Epithelial cell of umbilical artery (primary cell): ENCODE results near the gene VGF. TPM values are rescaled to one million over a fixed set of nuclear protein-coding genes. Genes with fewer than 3 reads are reported as not detected.

ENCODE experiments used
- total RNA-seq: library from RNA; depleted of rRNA; stranded (reverse); fragments of >200 nt; gene quantifications from 2 replicates; pipeline ENCODE4 v1.2.3, GENCODE V29; 2014

VGF gene
- 0.32 and 1.1 TPM in 2 replicates for total RNA-seq

GRCh38 chr7:101165075-101165957 is at the start of gene VGF:
Gene VGF, minus strand, starts transcription at chr7:101165569. Its CDS starts 726 bp downstream, at chr7:101164843.

GRCh38 chr7:101200862-101201599 is 35.7 kb upstream of the VGF start, which contains the start of gene MOGAT3:
Gene MOGAT3, minus strand, starts transcription at chr7:101201036. Its CDS starts 182 bp downstream, at chr7:101200854.

GRCh38 chr7:101180130-101180755 is 14.9 kb upstream of the VGF start, which contains the start of gene NAT16:
Gene NAT16, minus strand, starts transcription at chr7:101180293. Its CDS starts 5,486 bp downstream, at chr7:101174807.

DNA sequence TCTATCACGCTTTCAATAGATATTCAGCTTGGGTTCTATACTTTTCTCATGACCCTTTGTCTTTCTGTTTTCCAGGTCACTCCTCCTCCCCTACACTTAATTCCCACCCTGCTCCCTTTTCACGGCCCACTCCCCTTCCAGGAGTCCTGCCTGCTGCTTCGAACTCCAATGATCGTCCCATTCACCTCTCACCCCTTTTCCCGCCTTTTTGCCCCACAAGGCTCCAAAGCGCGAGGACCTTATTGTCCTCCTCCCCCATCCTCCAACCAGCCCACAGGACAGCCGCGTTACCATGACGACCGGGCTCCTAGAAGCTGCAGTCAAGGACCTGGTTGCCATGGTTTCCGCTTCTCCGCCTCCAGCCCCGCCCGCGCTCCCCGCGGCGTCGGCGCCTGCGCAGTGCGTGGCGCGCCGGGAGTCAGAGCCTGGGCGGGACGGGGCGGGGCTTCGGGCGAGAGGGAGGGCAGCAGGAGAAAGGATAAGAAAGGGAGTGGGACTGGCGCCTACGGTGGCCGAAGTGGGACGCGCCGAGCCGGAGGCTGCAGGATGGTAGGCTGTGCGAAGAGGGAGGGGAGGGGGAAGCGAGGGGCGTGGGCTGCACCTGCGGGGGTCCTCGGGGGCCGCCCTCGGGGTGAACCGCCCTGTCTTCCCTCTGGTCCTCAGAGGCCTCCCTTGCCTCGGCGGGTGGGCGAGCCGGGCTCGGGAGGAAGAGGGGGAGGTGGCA is 11.2 kb downstream of the VGF start, which contains the start of gene AP1S1:
AP1S1 (plus strand) TSS at position 508 of the 724 bp plus-strand sequence; CDS start at position 547, 39 bp downstream.

DNA sequence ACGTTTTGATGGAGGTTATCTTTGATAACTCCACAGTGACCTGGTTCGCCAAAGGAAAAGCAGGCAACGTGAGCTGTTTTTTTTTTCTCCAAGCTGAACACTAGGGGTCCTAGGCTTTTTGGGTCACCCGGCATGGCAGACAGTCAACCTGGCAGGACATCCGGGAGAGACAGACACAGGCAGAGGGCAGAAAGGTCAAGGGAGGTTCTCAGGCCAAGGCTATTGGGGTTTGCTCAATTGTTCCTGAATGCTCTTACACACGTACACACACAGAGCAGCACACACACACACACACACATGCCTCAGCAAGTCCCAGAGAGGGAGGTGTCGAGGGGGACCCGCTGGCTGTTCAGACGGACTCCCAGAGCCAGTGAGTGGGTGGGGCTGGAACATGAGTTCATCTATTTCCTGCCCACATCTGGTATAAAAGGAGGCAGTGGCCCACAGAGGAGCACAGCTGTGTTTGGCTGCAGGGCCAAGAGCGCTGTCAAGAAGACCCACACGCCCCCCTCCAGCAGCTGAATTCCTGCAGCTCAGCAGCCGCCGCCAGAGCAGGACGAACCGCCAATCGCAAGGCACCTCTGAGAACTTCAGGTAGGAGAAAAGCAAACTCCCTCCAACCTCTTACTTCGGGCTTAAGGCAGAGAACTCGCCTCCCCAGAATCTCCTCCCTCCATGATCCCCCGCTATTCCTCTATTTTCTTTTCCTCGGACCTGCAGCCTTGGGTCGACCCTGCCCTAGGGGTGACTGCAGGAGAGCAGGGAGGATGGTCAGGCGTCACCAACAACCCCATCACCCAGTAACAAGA is 38.5 kb downstream of the VGF start, which contains the start of gene SERPINE1:
SERPINE1 (plus strand) TSS at position 454 of the 809 bp plus-strand sequence. CDS start 1,290 bp downstream, outside the sequence.

Other genes with a start within 250 kb of the VGF start
- not detected in 2 replicates for gene MUC3A, start 216.0 kb downstream of the VGF start, total RNA-seq
- gene MUC12, start 196.0 kb downstream of the VGF start, total RNA-seq = not detected in 2 replicates
- not detected in 2 replicates for gene MUC17, start 145.5 kb downstream of the VGF start, total RNA-seq
- gene TRIM56, start 80.1 kb downstream of the VGF start, total RNA-seq = 6.5 and 17.5 TPM in 2 replicates
- 1,622 and 2,149 TPM in 2 replicates for gene SERPINE1, start 38.5 kb downstream of the VGF start, total RNA-seq
- gene AP1S1, start 11.1 kb downstream of the VGF start, total RNA-seq = 189 and 211 TPM in 2 replicates
- not detected in 2 replicates for gene NAT16, start 14.7 kb upstream of the VGF start, total RNA-seq
- not detected in 2 replicates for gene MOGAT3, start 35.5 kb upstream of the VGF start, total RNA-seq
- 51.0 and 53.2 TPM in 2 replicates for gene PLOD3, start 52.0 kb upstream of the VGF start, total RNA-seq
- 109 and 149 TPM in 2 replicates for gene ZNHIT1, start 52.6 kb upstream of the VGF start, total RNA-seq
- 1.3 and 2.9 TPM in 2 replicates for gene CLDN15, start 72.2 kb upstream of the VGF start, total RNA-seq
- 336 and 410 TPM in 2 replicates for gene FIS1, start 79.5 kb upstream of the VGF start, total RNA-seq
- 17.9 and 26.1 TPM in 2 replicates for gene IFT22, start 156.2 kb upstream of the VGF start, total RNA-seq
- gene COL26A1, start 197.3 kb upstream of the VGF start, total RNA-seq = not detected in 2 replicates